Activated T-cell treated with anti-CD3 and anti-CD28 coated beads, Interleukin-2, amount 50 U/mL, for 4 hours (primary cell): ENCODE data around the gene IQSEC3. TPM values are rescaled to one million over a fixed set of nuclear protein-coding genes. Genes with fewer than 3 reads are reported as not detected.

Source experiments
- ATAC-seq, 2 donors: fragments of 200-7000 bp; cut with Tn5 transposase; one replicate each; pipeline ENCODE4 v1.10.0; 2021
- DNase-seq: peaks from one replicate; pipeline ENCODE4 v3.0.0-alpha.2; 2020
- H3K27me3 Mint-ChIP-seq: one replicate; pipeline ENCODE4 v1.8.0; 2021; ENCODE audit warnings: low read depth, mixed read lengths
- H3K36me3 Mint-ChIP-seq: one replicate; pipeline ENCODE4 v1.8.0; 2022; ENCODE audit warnings: mixed read lengths; ENCODE audit not compliant: insufficient read depth
- H3K4me1 Mint-ChIP-seq: one replicate; pipeline ENCODE4 v1.8.0; 2021; ENCODE audit warnings: low read depth, mixed read lengths
- H3K4me3 Mint-ChIP-seq: one replicate; pipeline ENCODE4 v1.8.0; 2021; ENCODE audit warnings: mild to moderate bottlenecking, moderate library complexity, mixed read lengths
- H3K9me3 Mint-ChIP-seq: one replicate; pipeline ENCODE4 v1.8.0; 2021; ENCODE audit warnings: mixed read lengths
- total RNA-seq, 3 donors: library from RNA; stranded (reverse); gene quantifications; one replicate each; pipeline ENCODE4 v1.2.1, GENCODE V29; 2021

IQSEC3 gene
- total RNA-seq, 3 donors from 2014 or later = 0.46 to 0.82 (median 0.51) TPM

DNA sequence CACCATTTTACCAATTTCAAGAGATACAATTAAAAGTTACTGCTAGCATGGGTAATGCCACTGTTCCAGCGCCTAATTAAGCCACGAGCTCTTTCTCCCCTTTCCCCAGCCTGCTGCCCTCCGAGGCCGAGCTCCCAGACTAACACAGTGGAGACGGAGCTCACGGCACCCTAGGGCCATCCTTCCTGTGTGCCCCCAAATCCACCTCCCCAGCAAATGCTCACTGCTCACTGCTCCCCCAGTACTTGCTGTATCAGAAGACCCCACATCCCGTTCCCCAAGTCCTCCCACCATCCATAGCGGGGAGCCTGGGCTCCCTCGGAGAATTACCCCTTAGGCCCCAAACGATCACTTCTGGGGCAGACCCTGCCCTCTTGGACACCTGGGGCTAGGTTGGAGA lies 104.7 kb downstream of the IQSEC3 start:
- no peaks in the 10 kb centered on the region for H3K36me3 Mint-ChIP-seq
- no peaks in the 10 kb centered on the region for H3K9me3 Mint-ChIP-seq
- H3K4me3 Mint-ChIP-seq = no peak overlapping the region
- peaks cover 9% of the 10 kb centered on the region for H3K4me1 Mint-ChIP-seq
- DNase-seq (no peak), ATAC-seq (no peak)
- H3K27me3 Mint-ChIP-seq = peaks cover 27% of the 10 kb centered on the region

DNA sequence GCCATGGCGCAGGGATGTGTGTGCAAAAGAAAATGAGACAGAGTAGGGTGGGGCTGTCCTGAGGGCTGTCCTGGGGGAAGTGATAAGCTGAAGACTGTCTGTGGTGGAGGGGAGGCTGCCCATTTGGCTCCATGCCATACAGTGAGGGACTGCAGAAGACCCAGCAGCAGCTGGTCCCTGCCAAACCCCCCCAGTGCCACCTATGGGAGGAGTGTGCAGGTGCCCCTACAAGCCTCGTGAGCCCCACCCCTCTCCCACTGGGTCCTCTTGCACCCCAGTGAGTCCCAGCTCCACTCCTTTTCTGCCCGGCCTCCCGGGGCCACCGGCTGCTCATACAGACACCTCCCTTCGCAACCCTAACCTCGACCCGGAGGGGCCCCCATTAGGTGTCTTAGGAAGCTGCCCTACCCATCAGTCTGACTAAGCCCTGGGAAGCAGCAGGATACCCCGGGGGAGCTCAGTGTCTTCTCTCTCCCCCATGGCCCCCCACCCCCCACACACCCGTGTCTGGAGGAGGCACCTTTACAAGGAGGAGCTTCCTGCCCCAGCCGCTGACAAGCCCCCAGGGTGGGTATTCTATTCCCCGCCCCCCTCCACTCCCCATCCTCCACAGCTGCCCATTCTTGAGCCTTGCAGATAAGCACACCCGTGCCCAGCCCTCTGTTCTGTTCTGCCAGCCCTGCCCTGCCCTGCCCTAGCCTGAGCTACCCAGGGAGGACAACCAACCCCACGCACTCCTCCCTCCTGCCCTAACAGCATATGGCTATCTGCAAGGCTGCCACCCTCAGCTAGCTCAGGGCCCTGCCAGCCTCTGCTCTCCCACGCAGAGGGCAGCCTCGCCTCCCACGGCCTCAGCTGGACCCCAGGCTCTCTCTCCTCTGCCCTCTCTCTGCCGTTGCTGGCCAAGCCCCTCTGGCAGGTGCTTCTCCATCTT lies 105.4 kb downstream of the IQSEC3 start:
- Mint-ChIP-seq H3K4me1 (peaks cover 9% of the 10 kb centered on the region), H3K27me3 (peaks cover 29% of the 10 kb centered on the region), H3K36me3 (no peaks in the 10 kb centered on the region), H3K4me3 (no peak overlapping the region), H3K9me3 (no peaks in the 10 kb centered on the region)
- ATAC-seq = no peak
- no peak for DNase-seq

DNA sequence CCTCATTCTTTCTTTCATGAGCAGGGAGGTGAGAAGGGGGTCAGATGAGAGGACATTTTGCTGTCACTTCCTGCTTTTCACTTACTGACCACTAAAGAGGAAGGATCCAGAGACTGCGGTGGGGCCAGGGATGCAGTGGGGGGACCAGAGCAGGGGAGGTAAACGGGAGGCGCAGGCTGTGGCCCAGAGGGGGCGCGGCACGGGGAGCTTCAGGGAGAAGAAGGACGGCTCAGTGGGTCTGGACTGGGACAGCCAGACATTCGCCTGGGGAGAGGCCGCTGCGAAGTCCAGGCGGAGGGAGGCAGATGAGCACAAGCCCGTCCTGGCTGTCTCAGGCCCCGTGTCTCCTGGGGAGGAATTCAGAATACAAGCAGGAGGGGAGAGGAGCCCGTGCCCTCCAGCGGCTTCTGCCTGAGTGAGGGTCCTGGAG lies 106.2 kb downstream of the IQSEC3 start:
- Mint-ChIP-seq H3K4me1 (peaks cover 9% of the 10 kb centered on the region), H3K9me3 (no peaks in the 10 kb centered on the region), H3K27me3 (peaks cover 26% of the 10 kb centered on the region), H3K4me3 (no peak overlapping the region), H3K36me3 (no peaks in the 10 kb centered on the region)
- ATAC-seq (no peak), DNase-seq (no peak)

DNA sequence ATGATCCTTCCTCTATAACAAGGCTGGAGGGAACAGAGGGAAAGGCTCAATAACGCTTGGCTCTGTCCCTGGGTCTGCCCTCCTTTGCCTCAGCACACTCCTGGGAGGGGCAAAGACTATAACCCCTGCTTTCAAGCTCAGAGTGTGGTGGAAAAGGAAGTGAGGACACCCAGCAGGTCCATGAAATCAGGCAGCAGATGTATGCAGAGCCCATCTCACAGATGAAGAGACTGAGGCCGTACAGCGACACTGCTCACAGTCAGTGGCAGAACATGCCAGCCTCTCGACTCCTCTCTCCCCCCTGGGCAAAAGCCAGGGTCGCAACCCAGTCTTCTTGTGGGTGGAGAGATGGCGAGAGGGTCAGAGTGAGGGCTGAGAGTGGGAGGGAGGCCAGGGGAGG lies 107.6 kb downstream of the IQSEC3 start:
- no peak for ATAC-seq
- Mint-ChIP-seq H3K4me1 (peaks cover 7% of the 10 kb centered on the region), H3K27me3 (peaks cover 38% of the 10 kb centered on the region), H3K9me3 (no peaks in the 10 kb centered on the region), H3K36me3 (no peaks in the 10 kb centered on the region), H3K4me3 (no peak overlapping the region)
- no peak for DNase-seq

DNA sequence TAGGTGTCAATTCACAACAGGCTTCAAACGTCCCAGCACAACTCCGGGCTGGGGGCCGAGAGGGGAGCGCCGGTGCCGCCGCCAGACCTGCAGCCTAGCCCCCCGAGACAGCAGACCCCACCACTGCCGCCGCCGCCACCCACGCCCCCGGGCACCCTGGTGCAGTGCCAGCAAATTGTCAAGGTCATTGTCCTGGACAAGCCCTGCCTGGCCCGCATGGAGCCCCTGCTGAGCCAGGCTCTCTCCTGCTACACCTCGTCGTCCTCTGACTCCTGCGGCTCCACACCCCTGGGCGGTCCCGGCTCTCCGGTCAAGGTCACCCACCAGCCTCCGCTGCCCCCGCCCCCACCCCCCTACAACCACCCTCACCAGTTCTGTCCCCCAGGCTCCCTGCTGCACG lies 108.0 kb downstream of the IQSEC3 start:
- no peak overlapping the region for H3K4me3 Mint-ChIP-seq
- DNase-seq = no peak
- no peaks in the 10 kb centered on the region for H3K36me3 Mint-ChIP-seq
- no peaks in the 10 kb centered on the region for H3K9me3 Mint-ChIP-seq
- H3K27me3 Mint-ChIP-seq = peaks cover 36% of the 10 kb centered on the region
- peaks cover 2% of the 10 kb centered on the region for H3K4me1 Mint-ChIP-seq
- ATAC-seq = no peak

DNA sequence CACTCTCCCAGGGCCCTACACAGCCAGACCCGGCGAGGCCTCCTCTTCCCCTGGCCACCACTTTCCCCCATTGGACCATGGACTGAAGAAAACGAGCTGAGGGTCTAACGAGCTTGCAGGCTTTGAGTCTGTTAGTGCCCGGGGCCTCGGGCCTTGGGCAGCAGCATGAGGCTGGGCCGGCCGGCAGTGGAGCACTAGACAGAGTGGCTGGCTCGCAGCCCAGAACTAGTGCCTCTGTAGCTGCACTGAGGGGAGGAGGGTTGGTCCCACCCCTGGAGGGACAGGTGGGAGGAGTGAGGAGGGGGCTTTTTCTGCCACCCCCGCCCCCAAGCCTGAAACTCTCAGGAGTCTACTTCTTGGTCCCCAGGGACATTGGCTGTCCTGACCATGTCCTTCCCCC lies 108.7 kb downstream of the IQSEC3 start:
- Mint-ChIP-seq H3K4me3 (no peak overlapping the region), H3K27me3 (peaks cover 40% of the 10 kb centered on the region), H3K4me1 (peaks cover 4% of the 10 kb centered on the region), H3K9me3 (no peaks in the 10 kb centered on the region), H3K36me3 (no peaks in the 10 kb centered on the region)
- DNase-seq (no peak), ATAC-seq (no peak)

DNA sequence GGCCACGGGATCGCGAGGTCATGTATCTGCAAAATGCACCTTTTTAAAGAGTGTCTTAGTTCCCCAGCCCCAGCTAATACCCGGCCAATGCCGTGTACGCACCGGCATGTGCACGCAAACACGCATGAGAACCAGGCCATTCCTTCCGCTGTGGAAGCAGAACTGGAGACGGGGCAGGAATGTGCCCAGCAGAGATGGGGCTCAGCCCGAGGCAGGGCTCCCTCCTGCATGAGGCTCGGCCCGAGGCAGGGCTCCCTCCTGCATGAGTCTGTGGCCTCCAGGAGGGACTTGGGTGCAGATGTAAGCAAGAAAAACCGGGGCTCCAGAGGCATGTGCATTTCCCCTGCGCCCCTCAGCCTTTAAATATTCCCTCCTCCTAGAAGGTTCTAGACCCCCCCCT lies 109.2 kb downstream of the IQSEC3 start:
- DNase-seq (no peak), ATAC-seq (no peak)
- H3K4me3 Mint-ChIP-seq = no peak overlapping the region
- no peaks in the 10 kb centered on the region for H3K9me3 Mint-ChIP-seq
- H3K4me1 Mint-ChIP-seq = peaks cover 6% of the 10 kb centered on the region
- no peaks in the 10 kb centered on the region for H3K36me3 Mint-ChIP-seq
- peaks cover 40% of the 10 kb centered on the region for H3K27me3 Mint-ChIP-seq

DNA sequence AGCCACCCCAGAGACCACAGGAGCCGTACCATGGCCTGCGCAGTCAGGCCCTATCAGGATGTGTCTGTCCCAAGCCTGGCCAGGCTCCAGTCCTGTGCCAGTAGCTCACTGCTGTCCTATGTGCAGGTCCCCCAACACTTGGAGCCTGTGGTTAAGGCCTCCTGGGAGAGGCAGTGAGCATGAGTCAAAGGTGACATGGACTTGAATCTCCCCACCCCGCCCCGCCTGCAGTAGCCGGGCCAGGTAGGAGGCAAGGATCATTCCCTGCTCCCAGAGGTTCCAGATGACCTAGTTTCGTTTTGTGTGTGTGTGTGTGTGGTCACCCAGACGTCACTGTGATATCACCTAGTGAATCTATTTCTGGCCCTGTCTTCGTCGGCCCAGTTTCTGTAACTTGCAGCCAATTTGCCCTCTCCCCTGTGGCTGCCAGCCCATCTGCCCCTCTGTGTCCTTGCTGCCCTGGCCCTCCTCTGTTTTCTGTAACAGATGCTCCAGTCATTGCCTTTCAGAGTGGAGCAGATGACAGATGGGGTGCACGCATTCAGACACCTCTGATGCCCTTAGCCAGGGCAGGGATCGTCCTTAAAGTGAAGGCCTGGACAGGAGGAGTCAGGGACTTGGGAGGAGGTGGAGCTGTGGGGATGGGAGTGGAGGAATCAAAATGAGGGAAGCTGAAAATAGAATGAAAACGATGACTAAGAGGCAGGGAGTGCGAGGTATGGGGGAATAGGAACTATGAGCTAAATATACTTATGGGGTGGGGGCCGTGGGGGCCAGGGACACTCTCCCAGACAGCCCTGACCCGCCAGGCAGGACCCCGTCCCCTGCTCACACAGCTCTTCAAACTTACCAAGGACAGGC lies 110.0 kb downstream of the IQSEC3 start:
- Mint-ChIP-seq H3K4me3 (no peak overlapping the region), H3K27me3 (peaks cover 43% of the 10 kb centered on the region), H3K4me1 (peaks cover 6% of the 10 kb centered on the region), H3K9me3 (no peaks in the 10 kb centered on the region), H3K36me3 (no peaks in the 10 kb centered on the region)
- ATAC-seq = no peak
- DNase-seq = no peak

DNA sequence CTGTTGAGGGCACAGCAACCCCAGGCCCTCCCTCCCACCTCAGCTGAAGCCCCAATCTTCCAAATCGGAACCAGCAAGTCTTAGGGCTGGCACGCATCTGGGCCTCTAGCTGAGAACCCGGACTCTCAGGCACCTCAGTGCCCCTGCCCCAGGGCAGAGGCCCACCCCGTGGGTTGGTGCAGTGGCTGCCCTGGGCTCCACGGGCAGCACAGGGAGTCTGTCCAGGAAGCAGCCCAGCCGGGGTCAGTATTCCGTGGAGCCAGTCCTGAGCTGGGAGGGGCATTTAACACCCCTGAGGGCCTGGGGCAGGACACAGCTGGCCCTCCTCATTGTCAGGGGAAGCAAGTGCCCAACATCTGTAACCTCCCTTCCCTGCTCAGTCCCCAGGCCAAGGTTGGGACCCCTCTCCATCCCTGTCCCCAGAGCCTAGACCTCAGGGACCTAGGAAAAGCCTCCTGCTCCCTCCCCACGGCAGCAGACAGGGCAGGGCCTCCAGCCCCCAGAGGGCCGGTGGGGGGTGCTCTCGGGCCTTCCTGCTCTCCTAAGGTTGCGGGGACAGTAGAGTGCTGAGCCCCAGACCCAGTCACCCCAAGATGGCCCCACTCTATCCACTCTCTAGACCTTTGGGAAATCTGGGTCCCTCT lies 110.9 kb downstream of the IQSEC3 start:
- no peaks in the 10 kb centered on the region for H3K36me3 Mint-ChIP-seq
- H3K4me1 Mint-ChIP-seq = peaks cover 6% of the 10 kb centered on the region
- DNase-seq = no peak
- H3K9me3 Mint-ChIP-seq = no peaks in the 10 kb centered on the region
- ATAC-seq = no peak
- H3K27me3 Mint-ChIP-seq = peaks cover 41% of the 10 kb centered on the region
- no peak overlapping the region for H3K4me3 Mint-ChIP-seq

DNA sequence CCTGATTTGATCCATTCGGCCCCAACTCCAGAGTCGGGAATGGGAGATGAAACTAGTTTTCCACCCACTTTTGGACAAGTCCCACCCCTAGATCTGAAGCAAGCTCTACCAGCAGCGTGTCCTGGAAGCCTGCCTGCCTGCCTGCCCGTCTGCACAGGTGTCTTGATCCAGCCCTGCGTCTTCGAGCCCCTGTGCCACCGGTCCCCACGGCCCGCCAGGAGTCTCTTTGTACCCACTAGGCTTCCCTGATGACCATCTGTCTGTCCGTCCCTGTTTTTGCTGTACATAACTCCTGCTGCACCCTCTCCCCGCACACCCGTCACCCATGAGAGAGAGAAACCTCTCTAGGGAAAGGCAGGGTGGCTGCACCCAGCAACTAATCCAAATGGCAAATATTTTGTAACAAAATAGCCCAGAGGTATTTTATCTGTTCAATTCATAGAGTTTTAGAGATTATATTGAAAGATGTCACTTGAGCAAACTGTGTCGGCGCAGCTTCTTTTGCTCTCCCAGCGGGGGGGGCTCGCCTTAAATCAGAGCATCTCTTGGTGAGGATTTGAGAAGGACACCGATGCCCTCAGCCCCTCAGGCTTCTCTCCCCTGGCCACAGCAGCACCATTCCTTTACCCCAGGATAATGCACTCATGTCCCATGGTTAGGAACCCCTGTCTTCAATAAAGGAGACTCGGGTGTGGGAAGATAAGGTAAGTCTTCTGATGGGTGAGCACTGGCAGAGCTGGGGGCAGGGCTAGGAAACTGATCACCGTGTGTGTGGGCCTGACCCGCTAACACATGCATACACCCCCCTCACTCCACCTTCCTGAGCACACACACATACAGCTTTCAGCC lies 111.6 kb downstream of the IQSEC3 start:
- Mint-ChIP-seq H3K4me3 (no peak overlapping the region), H3K36me3 (no peaks in the 10 kb centered on the region), H3K9me3 (no peaks in the 10 kb centered on the region), H3K27me3 (peaks cover 37% of the 10 kb centered on the region), H3K4me1 (peaks cover 6% of the 10 kb centered on the region)
- ATAC-seq = no peak
- no peak for DNase-seq

DNA sequence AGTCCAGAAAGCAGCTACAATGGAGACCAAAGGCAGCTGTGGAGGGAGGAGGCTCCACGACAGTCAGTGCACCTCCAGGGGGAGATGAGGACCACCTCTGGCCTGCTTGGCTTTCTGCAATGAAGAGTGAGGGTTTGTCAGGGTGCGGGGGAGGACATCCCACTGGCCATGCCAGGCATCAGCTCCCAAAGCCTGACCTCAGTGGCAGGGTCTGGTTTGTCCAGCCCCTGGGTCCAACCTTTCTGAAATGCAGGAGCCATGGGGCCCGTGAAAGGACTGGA lies 112.2 kb downstream of the IQSEC3 start:
- Mint-ChIP-seq H3K9me3 (no peaks in the 10 kb centered on the region), H3K27me3 (peaks cover 35% of the 10 kb centered on the region), H3K36me3 (no peaks in the 10 kb centered on the region), H3K4me3 (no peak overlapping the region), H3K4me1 (peaks cover 6% of the 10 kb centered on the region)
- ATAC-seq (no peak), DNase-seq (no peak)

DNA sequence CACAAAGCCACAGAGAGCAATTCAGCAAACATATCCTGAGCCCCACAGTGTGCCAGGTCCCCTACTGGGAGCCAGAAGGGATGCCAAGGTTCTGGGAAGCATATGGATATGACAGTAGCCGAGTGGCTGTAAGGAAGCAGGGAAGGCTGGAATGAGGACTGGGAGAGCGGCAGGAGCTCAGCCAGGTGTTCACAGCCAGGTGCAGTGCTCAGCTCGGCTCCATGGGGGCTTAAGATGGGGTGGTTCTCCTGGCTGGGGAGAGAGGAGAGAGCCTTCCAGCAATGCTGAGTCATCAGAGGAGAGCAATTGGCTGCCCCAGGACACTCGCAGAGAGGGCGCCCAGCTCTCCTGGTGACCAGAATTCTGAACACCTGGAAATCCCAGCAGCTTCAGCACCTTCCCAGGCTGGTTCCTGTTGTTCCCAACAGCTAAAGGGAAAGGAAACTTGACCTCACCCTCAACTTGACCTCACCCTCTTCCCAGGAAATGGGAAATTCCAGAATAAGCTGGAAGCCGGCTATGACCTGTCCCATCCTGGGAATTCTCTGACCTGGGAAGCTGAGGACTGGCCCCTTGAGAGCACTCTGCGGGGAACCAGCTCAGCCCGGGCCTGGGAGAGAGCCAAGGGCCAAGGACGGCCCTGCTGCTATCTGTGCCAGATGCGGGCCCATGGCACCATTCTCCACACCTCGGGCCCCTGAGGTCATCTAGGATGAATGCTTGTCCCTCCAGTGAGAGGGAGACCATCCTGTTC lies 112.7 kb downstream of the IQSEC3 start:
- Mint-ChIP-seq H3K9me3 (no peaks in the 10 kb centered on the region), H3K4me3 (no peak overlapping the region), H3K4me1 (peaks cover 6% of the 10 kb centered on the region), H3K36me3 (no peaks in the 10 kb centered on the region), H3K27me3 (peaks cover 31% of the 10 kb centered on the region)
- no peak for DNase-seq
- ATAC-seq = no peak

DNA sequence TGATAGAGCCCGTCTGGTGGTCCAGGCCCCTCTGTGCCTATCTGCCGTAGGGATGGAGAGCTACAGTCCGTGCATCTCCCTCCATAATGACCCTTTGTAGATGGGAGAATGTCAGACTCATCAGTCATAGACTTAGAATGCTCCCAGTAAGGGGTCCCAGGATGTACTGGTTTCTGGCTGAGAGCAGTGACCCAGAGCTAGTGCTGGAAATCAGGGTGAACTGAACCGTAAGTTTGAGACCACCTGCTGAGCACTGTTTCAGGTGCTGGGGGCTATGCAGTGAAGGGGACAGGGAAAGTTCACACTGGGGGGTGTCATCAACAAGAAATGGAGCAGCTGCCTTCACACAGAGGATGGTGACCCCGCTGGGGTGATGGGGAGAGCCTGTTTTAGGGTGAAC lies 113.3 kb downstream of the IQSEC3 start:
- H3K4me3 Mint-ChIP-seq = no peak overlapping the region
- no peaks in the 10 kb centered on the region for H3K36me3 Mint-ChIP-seq
- H3K4me1 Mint-ChIP-seq = peaks cover 6% of the 10 kb centered on the region
- no peak for DNase-seq
- H3K9me3 Mint-ChIP-seq = no peaks in the 10 kb centered on the region
- ATAC-seq = no peak
- H3K27me3 Mint-ChIP-seq = peaks cover 31% of the 10 kb centered on the region
